ENCODE data around the gene PDE8B.

The PDE8B gene

GRCh38 chr5:77272206-77272605 lies 61.7 kb downstream of the PDE8B start:
- TF ChIP-seq GATA3 (IDR thresholded peaks at IDR 0.05; ENCODE audit: low read depth, low read length) (no peak), GATA2 (IDR thresholded peaks at IDR 0.05; ENCODE audit: low read depth, low read length) (no peak)

GRCh38 chr5:77277759-77278158 lies 67.3 kb downstream of the PDE8B start:
- TF ChIP-seq GATA2 (IDR thresholded peaks at IDR 0.05; ENCODE audit: low read depth, low read length) (no peak), GATA3 (IDR thresholded peaks at IDR 0.05; ENCODE audit: low read depth, low read length) (no peak)

- TF ChIP-seq GATA3 (IDR thresholded peaks at IDR 0.05; ENCODE audit: low read depth, low read length) (no peak), GATA2 (IDR thresholded peaks at IDR 0.05; ENCODE audit: low read depth, low read length) (no peak)
Measured at GRCh38 chr5:77280036-77280435, 69.6 kb downstream of the PDE8B start.

- TF ChIP-seq GATA3 (IDR thresholded peaks at IDR 0.05; ENCODE audit: low read depth, low read length) (no peak), GATA2 (IDR thresholded peaks at IDR 0.05; ENCODE audit: low read depth, low read length) (no peak)
Measured at GRCh38 chr5:77281969-77282336, 71.5 kb downstream of the PDE8B start.

GRCh38 chr5:77282337-77283027 lies 72.0 kb downstream of the PDE8B start:
- no peak for TF ChIP-seq GATA3 (IDR thresholded peaks at IDR 0.05; ENCODE audit: low read depth, low read length)
- no peak for TF ChIP-seq GATA2 (IDR thresholded peaks at IDR 0.05; ENCODE audit: low read depth, low read length)

- no peak for TF ChIP-seq GATA2 (IDR thresholded peaks at IDR 0.05; ENCODE audit: low read depth, low read length)
- no peak for TF ChIP-seq GATA3 (IDR thresholded peaks at IDR 0.05; ENCODE audit: low read depth, low read length)
Measured at GRCh38 chr5:77285251-77285841, 74.9 kb downstream of the PDE8B start.

GRCh38 chr5:77292026-77292757 lies 81.7 kb downstream of the PDE8B start:
- no peak for TF ChIP-seq GATA2 (IDR thresholded peaks at IDR 0.05; ENCODE audit: low read depth, low read length)
- no peak for TF ChIP-seq GATA3 (IDR thresholded peaks at IDR 0.05; ENCODE audit: low read depth, low read length)

- TF ChIP-seq GATA2 (IDR thresholded peaks at IDR 0.05; ENCODE audit: low read depth, low read length) (no peak), GATA3 (IDR thresholded peaks at IDR 0.05; ENCODE audit: low read depth, low read length) (no peak)
Measured at GRCh38 chr5:77294185-77294584, 83.7 kb downstream of the PDE8B start.

- TF ChIP-seq GATA3 (IDR thresholded peaks at IDR 0.05; ENCODE audit: low read depth, low read length), result no peak
- TF ChIP-seq GATA2 (IDR thresholded peaks at IDR 0.05; ENCODE audit: low read depth, low read length), result no peak
Measured at GRCh38 chr5:77295863-77296378, 85.4 kb downstream of the PDE8B start.

GRCh38 chr5:77298146-77298545 lies 87.7 kb downstream of the PDE8B start:
- TF ChIP-seq GATA2 (IDR thresholded peaks at IDR 0.05; ENCODE audit: low read depth, low read length) (no peak), GATA3 (IDR thresholded peaks at IDR 0.05; ENCODE audit: low read depth, low read length) (no peak)

- TF ChIP-seq GATA2 (IDR thresholded peaks at IDR 0.05; ENCODE audit: low read depth, low read length) (no peak), GATA3 (IDR thresholded peaks at IDR 0.05; ENCODE audit: low read depth, low read length) (no peak)
Measured at GRCh38 chr5:77300451-77300850, 90.0 kb downstream of the PDE8B start.

GRCh38 chr5:77301447-77301883 lies 91.0 kb downstream of the PDE8B start:
- TF ChIP-seq GATA3 (IDR thresholded peaks at IDR 0.05; ENCODE audit: low read depth, low read length), result no peak
- no peak for TF ChIP-seq GATA2 (IDR thresholded peaks at IDR 0.05; ENCODE audit: low read depth, low read length)

GRCh38 chr5:77302247-77302646 lies 91.8 kb downstream of the PDE8B start:
- TF ChIP-seq GATA3 (IDR thresholded peaks at IDR 0.05; ENCODE audit: low read depth, low read length), result no peak
- no peak for TF ChIP-seq GATA2 (IDR thresholded peaks at IDR 0.05; ENCODE audit: low read depth, low read length)

- TF ChIP-seq GATA3 (IDR thresholded peaks at IDR 0.05; ENCODE audit: low read depth, low read length) (no peak), GATA2 (IDR thresholded peaks at IDR 0.05; ENCODE audit: low read depth, low read length) (no peak)
Measured at GRCh38 chr5:77302653-77303052, 92.2 kb downstream of the PDE8B start.

Measured in SH-SY5Y (cell line).